ENCODE measurements around the gene DIS3L2. TPM values are rescaled to one million over a fixed set of nuclear protein-coding genes. Genes with fewer than 3 reads are reported as not detected.

The DIS3L2 gene
- total RNA-seq, 1 experiment from 2014 or later, result 28.5 TPM

GRCh38 chr2:232278534-232278933, 317.0 kb downstream of the DIS3L2 start (continued):
- TF ChIP-seq, protein P1, sequence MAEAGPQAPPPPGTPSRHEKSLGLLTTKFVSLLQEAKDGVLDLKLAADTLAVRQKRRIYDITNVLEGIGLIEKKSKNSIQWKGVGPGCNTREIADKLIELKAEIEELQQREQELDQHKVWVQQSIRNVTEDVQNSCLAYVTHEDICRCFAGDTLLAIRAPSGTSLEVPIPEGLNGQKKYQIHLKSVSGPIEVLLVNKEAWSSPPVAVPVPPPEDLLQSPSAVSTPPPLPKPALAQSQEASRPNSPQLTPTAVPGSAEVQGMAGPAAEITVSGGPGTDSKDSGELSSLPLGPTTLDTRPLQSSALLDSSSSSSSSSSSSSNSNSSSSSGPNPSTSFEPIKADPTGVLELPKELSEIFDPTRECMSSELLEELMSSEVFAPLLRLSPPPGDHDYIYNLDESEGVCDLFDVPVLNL (CRISPR knock-in tag; IDR thresholded peaks at IDR 0.05; ENCODE audit: borderline replicate concordance, low read depth), result no peak
- no peak for TF ChIP-seq CREB1 (CRISPR knock-in tag; IDR thresholded peaks at IDR 0.05)
- TF ChIP-seq CTCF (IDR thresholded peaks at IDR 0.05), result no peak
- no peak for TF ChIP-seq CREM (CRISPR knock-in tag; IDR thresholded peaks at IDR 0.05)
- no peak for TF ChIP-seq GRHL2 (CRISPR knock-in tag; IDR thresholded peaks at IDR 0.05; ENCODE audit: insufficient replicate concordance, severe bottlenecking)
- TF ChIP-seq IRF2 (CRISPR knock-in tag; IDR thresholded peaks at IDR 0.05; ENCODE audit: borderline replicate concordance, low read depth), result no peak
- TF ChIP-seq, protein P2, sequence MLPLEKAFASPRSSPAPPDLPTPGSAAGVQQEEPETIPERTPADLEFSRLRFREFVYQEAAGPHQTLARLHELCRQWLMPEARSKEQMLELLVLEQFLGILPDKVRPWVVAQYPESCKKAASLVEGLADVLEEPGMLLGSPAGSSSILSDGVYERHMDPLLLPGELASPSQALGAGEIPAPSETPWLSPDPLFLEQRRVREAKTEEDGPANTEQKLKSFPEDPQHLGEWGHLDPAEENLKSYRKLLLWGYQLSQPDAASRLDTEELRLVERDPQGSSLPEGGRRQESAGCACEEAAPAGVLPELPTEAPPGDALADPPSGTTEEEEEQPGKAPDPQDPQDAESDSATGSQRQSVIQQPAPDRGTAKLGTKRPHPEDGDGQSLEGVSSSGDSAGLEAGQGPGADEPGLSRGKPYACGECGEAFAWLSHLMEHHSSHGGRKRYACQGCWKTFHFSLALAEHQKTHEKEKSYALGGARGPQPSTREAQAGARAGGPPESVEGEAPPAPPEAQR (CRISPR knock-in tag; IDR thresholded peaks at IDR 0.05), result no peak

DNA sequence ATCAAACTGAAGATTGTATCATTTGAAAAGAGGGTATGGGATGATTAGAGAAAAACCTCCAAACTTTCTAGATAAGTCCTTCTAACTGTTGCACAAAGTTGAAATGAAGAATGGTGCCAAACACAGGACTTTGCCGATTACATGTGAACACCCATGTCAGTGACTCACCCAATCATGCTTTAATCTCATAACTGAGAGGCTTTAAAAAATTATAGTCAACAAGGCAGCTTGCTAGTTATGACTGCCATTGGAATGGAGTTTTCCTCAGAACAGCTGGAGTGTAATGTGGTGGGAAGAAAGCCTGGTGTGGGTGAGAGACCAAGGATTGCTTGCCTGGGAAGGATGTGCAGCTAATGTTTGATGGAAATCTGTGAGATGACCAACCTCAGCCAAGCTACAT, 318.8 kb downstream of the DIS3L2 start:
- Mint-ChIP-seq H3K36me3 (peaks cover 7% of the 10 kb centered on the region), H3K27ac (no peak overlapping the region), H3K4me3 (no peak overlapping the region), H3K9me3 (peaks cover 12% of the 10 kb centered on the region), H3K4me1 (peaks cover 16% of the 10 kb centered on the region), H3K27me3 (ENCODE audit: low read depth) (no peaks in the 10 kb centered on the region)
- POLR2A ChIA-PET, result no interaction called here
- CTCF ChIA-PET, result no interaction called here
- ATAC-seq, result no peak
- TF ChIP-seq ZNF317 (CRISPR knock-in tag; IDR thresholded peaks at IDR 0.05; ENCODE audit: borderline replicate concordance, low read depth) (no peak), USF1 (CRISPR knock-in tag; IDR thresholded peaks at IDR 0.05) (no peak), SMAD4 (CRISPR knock-in tag; IDR thresholded peaks at IDR 0.05) (no peak), NFYB (CRISPR knock-in tag; conservative IDR thresholded peaks at IDR 0.05; ENCODE audit: low read depth) (no peak)
- TF ChIP-seq, protein P3, sequence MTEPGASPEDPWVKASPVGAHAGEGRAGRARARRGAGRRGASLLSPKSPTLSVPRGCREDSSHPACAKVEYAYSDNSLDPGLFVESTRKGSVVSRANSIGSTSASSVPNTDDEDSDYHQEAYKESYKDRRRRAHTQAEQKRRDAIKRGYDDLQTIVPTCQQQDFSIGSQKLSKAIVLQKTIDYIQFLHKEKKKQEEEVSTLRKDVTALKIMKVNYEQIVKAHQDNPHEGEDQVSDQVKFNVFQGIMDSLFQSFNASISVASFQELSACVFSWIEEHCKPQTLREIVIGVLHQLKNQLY (CRISPR knock-in tag; IDR thresholded peaks at IDR 0.05), result no peak
- DNase-seq (ENCODE audit: low spot score), result no peak

GRCh38 chr2:232281858-232282507, 320.5 kb downstream of the DIS3L2 start:
- Mint-ChIP-seq H3K36me3 (peaks cover 7% of the 10 kb centered on the region), H3K4me3 (no peak overlapping the region), H3K27me3 (ENCODE audit: low read depth) (no peaks in the 10 kb centered on the region), H3K9me3 (peaks cover 12% of the 10 kb centered on the region), H3K27ac (no peak overlapping the region), H3K4me1 (peaks cover 2% of the 10 kb centered on the region)
- POLR2A ChIA-PET, result no interaction called here
- CTCF ChIA-PET, result interaction anchor here (0.6 to 3.7 kb wide), 2 partner anchors 7 to 11 kb away, joined by 3 to 30 read pairs; no protein-coding TSS in a partner anchor
- DNase-seq (ENCODE audit: low spot score) (no peak), ATAC-seq (no peak)
- TF ChIP-seq, protein P4, sequence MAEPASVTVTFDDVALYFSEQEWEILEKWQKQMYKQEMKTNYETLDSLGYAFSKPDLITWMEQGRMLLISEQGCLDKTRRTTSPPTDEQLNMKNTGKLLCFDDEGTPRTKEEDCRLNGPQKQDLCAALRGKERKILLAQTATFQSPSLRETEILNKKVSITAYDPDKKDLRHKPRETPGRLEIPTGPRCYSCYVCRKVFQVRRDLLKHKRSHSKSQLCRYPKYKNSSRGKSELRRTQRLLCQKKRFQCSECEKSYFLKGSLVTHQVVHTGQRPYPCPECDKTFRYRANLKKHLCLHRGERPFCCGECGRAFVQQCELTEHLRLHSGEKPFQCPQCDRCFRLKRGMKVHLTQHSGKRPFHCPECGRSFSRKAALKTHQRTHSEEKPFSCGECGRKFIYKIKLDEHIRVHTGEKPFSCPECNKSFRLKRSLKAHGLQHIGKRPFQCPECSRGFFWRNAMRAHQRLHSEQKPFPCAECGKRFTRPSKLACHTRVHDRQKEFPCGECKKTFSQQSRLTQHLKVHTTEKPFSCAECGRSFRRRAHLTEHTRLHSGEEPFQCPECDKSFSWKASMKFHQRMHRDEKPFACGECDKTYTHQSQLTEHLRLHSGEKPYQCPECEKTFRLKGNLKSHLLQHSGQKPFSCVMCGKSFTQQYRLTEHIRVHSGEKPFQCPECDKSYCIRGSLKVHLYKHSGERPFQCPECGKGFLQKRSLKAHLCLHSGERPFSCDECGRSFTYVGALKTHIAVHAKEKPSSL (CRISPR knock-in tag; conservative IDR thresholded peaks at IDR 0.05), result no peak
- TF ChIP-seq ETV6 (CRISPR knock-in tag; IDR thresholded peaks at IDR 0.05) (no peak), ATF3 (CRISPR knock-in tag; conservative IDR thresholded peaks at IDR 0.05) (no peak), STAT6 (CRISPR knock-in tag; conservative IDR thresholded peaks at IDR 0.05; ENCODE audit: low read depth) (no peak), TEAD1 (CRISPR knock-in tag; IDR thresholded peaks at IDR 0.05) (no peak), CREM (CRISPR knock-in tag; IDR thresholded peaks at IDR 0.05) (no peak), AR (CRISPR knock-in tag; IDR thresholded peaks at IDR 0.05) (no peak)

Data from WTC11 (cell line).